Trophoblast cell (in vitro differentiated cells and primary cell): ENCODE results near the gene ZBTB7C.

Experiments used
- DNase-seq, 2 donors: peaks; one replicate each; pipeline ENCODE4 v3.0.0-alpha.2; 2016
- H2AFZ ChIP-seq: 2 replicates; pipeline ENCODE4 v1.6.1; 2013; ENCODE audit warnings: low read length, moderate library complexity, mild to moderate bottlenecking; ENCODE audit not compliant: insufficient read depth, poor library complexity
- H2AK5ac ChIP-seq: 2 replicates; pipeline ENCODE4 v1.6.1; 2013; ENCODE audit warnings: mild to moderate bottlenecking, low read length
- H2BK120ac ChIP-seq: 2 replicates; pipeline ENCODE4 v1.6.1; 2013; ENCODE audit warnings: low read length, mild to moderate bottlenecking, moderate library complexity; ENCODE audit not compliant: insufficient read depth, poor library complexity
- H2BK12ac ChIP-seq: 2 replicates; pipeline ENCODE4 v1.6.1; 2013; ENCODE audit warnings: mild to moderate bottlenecking, low read length, moderate library complexity
- H2BK5ac ChIP-seq: 2 replicates; pipeline ENCODE4 v1.6.1; 2013; ENCODE audit warnings: low read length, low read depth, moderate library complexity, mild to moderate bottlenecking; ENCODE audit not compliant: poor library complexity
- H3K14ac ChIP-seq: 2 replicates; pipeline ENCODE4 v1.6.1; 2013; ENCODE audit warnings: mild to moderate bottlenecking, low read length
- H3K18ac ChIP-seq: 2 replicates; pipeline ENCODE4 v1.6.1; 2013; ENCODE audit warnings: mild to moderate bottlenecking, low read length
- H3K23ac ChIP-seq: 2 replicates; pipeline ENCODE4 v1.6.1; 2013; ENCODE audit warnings: low read length
- H3K27ac ChIP-seq: 2 replicates; pipeline ENCODE4 v1.5.1; 2013; ENCODE audit warnings: low read depth, mild to moderate bottlenecking, inconsistent platforms, low read length, moderate library complexity
- H3K27me3 ChIP-seq: 2 replicates; pipeline ENCODE4 v1.6.1; 2013; ENCODE audit warnings: inconsistent platforms, mild to moderate bottlenecking, low read length, moderate library complexity; ENCODE audit not compliant: insufficient read depth
- H3K36me3 ChIP-seq, 2 experiments: 1 replicate in 1 of 2; 2 replicates in 1 of 2; pipeline ENCODE4 v1.6.1; 2013; ENCODE audit warnings: low read length in 2 of 2, mild to moderate bottlenecking in 2 of 2, moderate library complexity in 1 of 2; ENCODE audit not compliant: insufficient read depth in 2 of 2, control insufficient read depth in 1 of 2
- H3K4ac ChIP-seq: 2 replicates; pipeline ENCODE4 v1.6.1; 2013; ENCODE audit warnings: low read depth, mild to moderate bottlenecking, low read length, moderate library complexity
- H3K4me1 ChIP-seq, 2 experiments: 1 replicate in 1 of 2; 2 replicates in 1 of 2; pipeline ENCODE4 v1.6.1; 2013; ENCODE audit warnings: low read length in 2 of 2, mild to moderate bottlenecking in 2 of 2, moderate library complexity in 1 of 2; ENCODE audit not compliant: insufficient read depth in 2 of 2, control insufficient read depth in 1 of 2
- H3K4me2 ChIP-seq: 2 replicates; pipeline ENCODE4 v1.6.1; 2013; ENCODE audit warnings: inconsistent platforms, mild to moderate bottlenecking, low read length, moderate library complexity
- H3K4me3 ChIP-seq: 2 replicates; pipeline ENCODE4 v1.5.1; 2013; ENCODE audit warnings: mild to moderate bottlenecking, low read depth, low read length, inconsistent platforms
- H3K79me1 ChIP-seq: one replicate; pipeline ENCODE4 v1.6.1; 2013; ENCODE audit warnings: low read length
- H3K79me2 ChIP-seq: 2 replicates; pipeline ENCODE4 v1.6.1; 2013; ENCODE audit warnings: low read length, mild to moderate bottlenecking; ENCODE audit not compliant: control insufficient read depth, insufficient read depth, poor library complexity
- H3K9ac ChIP-seq: 2 replicates; pipeline ENCODE4 v1.6.1; 2013; ENCODE audit warnings: mild to moderate bottlenecking, low read length
- H3K9me3 ChIP-seq: 2 replicates; pipeline ENCODE4 v1.6.1; 2013; ENCODE audit warnings: low read depth, mild to moderate bottlenecking, control low read depth, inconsistent platforms, low read length; ENCODE audit not compliant: insufficient read depth
- H4K12ac ChIP-seq: 2 replicates; pipeline ENCODE4 v1.6.1; 2013; ENCODE audit warnings: low read depth, mild to moderate bottlenecking, low read length, moderate library complexity
- H4K8ac ChIP-seq: 2 replicates; pipeline ENCODE4 v1.6.1; 2013; ENCODE audit warnings: low read depth, mild to moderate bottlenecking, low read length, moderate library complexity
- H4K91ac ChIP-seq: one replicate; pipeline ENCODE4 v1.6.1; 2013; ENCODE audit warnings: low read depth, mild to moderate bottlenecking, low read length, moderate library complexity
- WGBS: extraction: QIAGEN DNeasy Blood & Tissue Kit; methylation state at CpG from one replicate; pipeline ENCODE4 v1.1.7; 2013; ENCODE audit warnings: missing lambda C conversion rate; ENCODE audit not compliant: insufficient read length, insufficient coverage; ENCODE audit errors: extremely low coverage; 5-methylcytosine and 5-hydroxymethylcytosine counted together

ZBTB7C gene

GRCh38 chr18:48330016-48330991 lies 78.9 kb downstream of the ZBTB7C start:
- Histone ChIP-seq H3K4me2 (no peak overlapping the region), H2AK5ac (no peak overlapping the region), H3K9ac (no peak overlapping the region), H3K9me3 (no peaks in the 10 kb centered on the region), H2BK5ac (no peak overlapping the region), H3K4ac (no peak overlapping the region), H3K23ac (no peak overlapping the region), H2BK12ac (no peak overlapping the region), H4K12ac (no peak overlapping the region), H3K27me3 (no peaks in the 10 kb centered on the region), H3K36me3 (no peaks in the 10 kb centered on the region), H3K14ac (no peak overlapping the region), H3K4me1 (no peaks in the 10 kb centered on the region), H2BK120ac (no peak overlapping the region), H4K91ac (peak overlapping the region; percentile 12), H3K79me2 (no peaks in the 10 kb centered on the region), H3K27ac (no peak overlapping the region), H3K18ac (no peak overlapping the region), H4K8ac (no peak overlapping the region), H3K4me3 (no peak overlapping the region), H3K79me1 (no peaks in the 10 kb centered on the region), H2AFZ (no peak overlapping the region)
- no CpG with 5 or more reads among the region's 8 CpGs for WGBS
- no peak for DNase-seq

- no peak overlapping the region for H2AFZ ChIP-seq
- H2BK120ac ChIP-seq, result no peak overlapping the region
- H3K79me2 ChIP-seq, result no peaks in the 10 kb centered on the region
- no peaks in the 10 kb centered on the region for H3K9me3 ChIP-seq
- H4K91ac ChIP-seq, result no peak overlapping the region
- H3K18ac ChIP-seq, result no peak overlapping the region
- no peak overlapping the region for H3K27ac ChIP-seq
- no peaks in the 10 kb centered on the region for H3K79me1 ChIP-seq
- H3K14ac ChIP-seq, result no peak overlapping the region
- H3K4ac ChIP-seq, result no peak overlapping the region
- H4K12ac ChIP-seq, result no peak overlapping the region
- H3K9ac ChIP-seq, result no peak overlapping the region
- H2AK5ac ChIP-seq, result no peak overlapping the region
- no CpG with 5 or more reads among the region's 7 CpGs for WGBS
- H3K23ac ChIP-seq, result no peak overlapping the region
- H3K4me3 ChIP-seq, result no peak overlapping the region
- peak in 1 of 2 donors; percentile 28 for DNase-seq
- H3K36me3 ChIP-seq, result no peaks in the 10 kb centered on the region
- H2BK5ac ChIP-seq, result no peak overlapping the region
- H2BK12ac ChIP-seq, result no peak overlapping the region
- peaks cover 0 to 2% of the 10 kb centered on the region in 2 experiments for H3K4me1 ChIP-seq
- H3K4me2 ChIP-seq, result no peak overlapping the region
- H4K8ac ChIP-seq, result no peak overlapping the region
- no peaks in the 10 kb centered on the region for H3K27me3 ChIP-seq
Measured at GRCh38 chr18:48328473-48329210, 80.5 kb downstream of the ZBTB7C start.

GRCh38 chr18:48326901-48327675 lies 82.1 kb downstream of the ZBTB7C start:
- H2AK5ac ChIP-seq, result no peak overlapping the region
- H3K9me3 ChIP-seq, result no peaks in the 10 kb centered on the region
- no peak overlapping the region for H3K27ac ChIP-seq
- no peaks in the 10 kb centered on the region for H3K27me3 ChIP-seq
- no peak overlapping the region for H3K23ac ChIP-seq
- no peak overlapping the region for H3K4me3 ChIP-seq
- whole genome bisulfite sequencing, result no CpG with 5 or more reads among the region's 11 CpGs
- no peak overlapping the region for H3K9ac ChIP-seq
- no peak overlapping the region for H3K4me2 ChIP-seq
- no peak overlapping the region for H4K8ac ChIP-seq
- H2BK5ac ChIP-seq, result no peak overlapping the region
- no peak overlapping the region for H3K4ac ChIP-seq
- H3K79me1 ChIP-seq, result no peaks in the 10 kb centered on the region
- H2BK12ac ChIP-seq, result no peak overlapping the region
- H3K4me1 ChIP-seq, result peaks cover 0 to 2% of the 10 kb centered on the region in 2 experiments
- no peak overlapping the region for H4K91ac ChIP-seq
- H3K79me2 ChIP-seq, result no peaks in the 10 kb centered on the region
- H3K18ac ChIP-seq, result no peak overlapping the region
- H2BK120ac ChIP-seq, result no peak overlapping the region
- H2AFZ ChIP-seq, result no peak overlapping the region
- H3K14ac ChIP-seq, result no peak overlapping the region
- H4K12ac ChIP-seq, result no peak overlapping the region
- no peaks in the 10 kb centered on the region for H3K36me3 ChIP-seq
- peak in 1 of 2 donors; percentile 21 for DNase-seq

GRCh38 chr18:48325115-48325665 lies 84.0 kb downstream of the ZBTB7C start:
- no peak overlapping the region for H2BK12ac ChIP-seq
- WGBS, result no CpG with 5 or more reads among the region's 1 CpG

More at GRCh38 chr18:48325115-48325665, 84.0 kb downstream of the ZBTB7C start:
- Histone ChIP-seq H2AFZ (no peak overlapping the region), H3K14ac (no peak overlapping the region), H3K9me3 (no peaks in the 10 kb centered on the region), H3K9ac (no peak overlapping the region), H2BK120ac (no peak overlapping the region), H2BK5ac (no peak overlapping the region), H4K91ac (no peak overlapping the region), H3K79me2 (no peaks in the 10 kb centered on the region), H3K18ac (no peak overlapping the region), H4K8ac (no peak overlapping the region), H4K12ac (no peak overlapping the region), H3K23ac (no peak overlapping the region), H3K27ac (no peak overlapping the region), H3K27me3 (no peaks in the 10 kb centered on the region), H3K36me3 (no peaks in the 10 kb centered on the region), H3K79me1 (no peaks in the 10 kb centered on the region), H3K4me3 (no peak overlapping the region), H3K4ac (no peak overlapping the region), H3K4me1 (peaks cover 2 to 4% of the 10 kb centered on the region in 2 experiments), H2AK5ac (no peak overlapping the region), H3K4me2 (no peak overlapping the region)
- DNase-seq, result peak; percentile 26 to 58
